ENCODE measurements around the gene AK8.

The AK8 gene

DNA sequence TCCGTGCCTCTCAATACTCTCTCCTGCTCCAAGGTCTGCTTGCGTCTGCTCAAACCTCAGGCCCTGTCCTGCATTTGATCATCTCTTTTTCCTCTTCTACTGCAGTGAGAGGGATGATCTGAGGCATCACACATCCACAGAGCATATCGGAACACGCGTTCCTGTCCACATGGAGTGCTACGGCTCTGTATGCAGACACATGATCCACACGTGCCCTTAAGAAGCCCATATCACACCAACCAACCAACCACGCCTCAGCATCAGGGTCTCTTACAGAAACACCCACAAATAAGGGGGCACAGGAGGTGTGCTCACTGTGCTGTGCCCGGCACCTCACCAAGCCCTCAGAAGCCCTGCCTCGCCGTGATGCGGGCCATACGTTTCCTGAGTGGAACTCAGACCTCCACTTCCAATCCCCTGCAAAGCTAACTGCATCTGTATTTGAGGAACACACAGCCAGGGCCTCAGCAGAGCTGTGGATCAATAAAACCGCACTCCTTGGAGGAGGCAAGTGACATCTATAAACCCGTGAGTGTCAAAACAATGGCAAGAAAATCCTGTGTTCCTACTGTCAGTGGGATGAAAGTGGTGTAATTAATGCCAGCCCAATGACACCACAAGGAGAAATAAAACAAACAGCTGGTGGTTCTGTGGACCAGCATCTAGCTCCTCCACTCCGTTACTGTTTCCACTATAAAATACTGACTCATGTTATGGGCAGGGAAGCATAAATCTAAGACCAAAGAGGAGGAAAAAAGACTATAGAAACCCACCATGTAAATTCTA is 40.4 kb downstream of the AK8 start:
- H3K4me3 ChIP-seq (ENCODE audit: low read length) = no peak overlapping the region
- TF ChIP-seq, protein P1, sequence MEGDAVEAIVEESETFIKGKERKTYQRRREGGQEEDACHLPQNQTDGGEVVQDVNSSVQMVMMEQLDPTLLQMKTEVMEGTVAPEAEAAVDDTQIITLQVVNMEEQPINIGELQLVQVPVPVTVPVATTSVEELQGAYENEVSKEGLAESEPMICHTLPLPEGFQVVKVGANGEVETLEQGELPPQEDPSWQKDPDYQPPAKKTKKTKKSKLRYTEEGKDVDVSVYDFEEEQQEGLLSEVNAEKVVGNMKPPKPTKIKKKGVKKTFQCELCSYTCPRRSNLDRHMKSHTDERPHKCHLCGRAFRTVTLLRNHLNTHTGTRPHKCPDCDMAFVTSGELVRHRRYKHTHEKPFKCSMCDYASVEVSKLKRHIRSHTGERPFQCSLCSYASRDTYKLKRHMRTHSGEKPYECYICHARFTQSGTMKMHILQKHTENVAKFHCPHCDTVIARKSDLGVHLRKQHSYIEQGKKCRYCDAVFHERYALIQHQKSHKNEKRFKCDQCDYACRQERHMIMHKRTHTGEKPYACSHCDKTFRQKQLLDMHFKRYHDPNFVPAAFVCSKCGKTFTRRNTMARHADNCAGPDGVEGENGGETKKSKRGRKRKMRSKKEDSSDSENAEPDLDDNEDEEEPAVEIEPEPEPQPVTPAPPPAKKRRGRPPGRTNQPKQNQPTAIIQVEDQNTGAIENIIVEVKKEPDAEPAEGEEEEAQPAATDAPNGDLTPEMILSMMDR (conservative IDR thresholded peaks at IDR 0.05; ENCODE audit: low read depth, low read length) = no peak
- no peak for DNase-seq (ENCODE audit: low read depth)

DNA sequence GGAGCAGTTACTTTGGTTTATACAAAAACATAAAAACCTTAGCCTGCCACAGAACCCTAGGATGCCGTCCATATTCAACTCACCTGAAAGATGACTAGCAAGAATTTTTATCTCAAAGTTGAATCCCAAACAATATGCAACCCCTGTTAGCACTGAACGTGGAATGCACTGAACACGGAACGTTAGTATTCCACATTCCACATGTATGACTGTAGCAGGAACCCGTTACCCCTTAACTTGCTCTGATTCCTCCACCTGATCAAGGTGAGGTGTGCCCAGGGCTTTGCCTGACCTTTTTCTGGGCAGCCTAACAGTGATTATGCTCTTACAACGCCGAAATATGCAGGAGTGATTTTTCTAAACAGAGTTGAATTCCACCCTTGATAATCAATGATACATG is 43.7 kb downstream of the AK8 start:
- DNase-seq (ENCODE audit: low read depth) = no peak
- TF ChIP-seq, protein P1 (conservative IDR thresholded peaks at IDR 0.05; ENCODE audit: low read depth, low read length) = no peak
- no peak overlapping the region for H3K4me3 ChIP-seq (ENCODE audit: low read length)

DNA sequence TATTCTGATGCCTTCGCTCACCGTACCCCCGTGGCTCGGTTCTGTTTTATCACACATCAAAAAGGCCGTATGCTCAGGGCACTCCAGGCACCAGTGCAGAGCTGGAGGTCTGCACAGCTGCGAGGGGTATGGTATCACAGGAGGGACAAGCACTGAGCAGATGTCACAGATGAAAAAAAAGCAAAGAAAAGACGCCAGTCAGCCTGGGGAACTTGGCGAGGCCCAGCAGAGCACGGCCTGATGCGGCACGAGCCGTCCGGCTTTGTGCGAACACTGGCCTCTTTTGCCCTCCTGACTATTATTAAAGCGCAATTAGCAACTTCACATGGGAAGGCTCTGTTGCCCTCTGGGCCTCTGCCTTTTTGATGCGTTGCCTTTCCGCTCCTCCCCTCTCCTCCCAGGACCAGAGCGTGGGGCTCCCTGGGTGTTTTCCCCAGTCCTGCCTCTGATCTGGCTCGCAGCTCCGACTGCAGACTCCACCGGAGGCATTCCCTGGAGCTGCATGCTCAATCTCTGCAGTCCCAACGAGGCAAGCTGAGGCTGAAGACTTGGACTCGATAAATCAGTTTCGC is 44.4 kb downstream of the AK8 start:
- TF ChIP-seq, protein P1 (conservative IDR thresholded peaks at IDR 0.05; ENCODE audit: low read depth, low read length) = no peak
- no peak for DNase-seq (ENCODE audit: low read depth)
- H3K4me3 ChIP-seq (ENCODE audit: low read length) = no peak overlapping the region

DNA sequence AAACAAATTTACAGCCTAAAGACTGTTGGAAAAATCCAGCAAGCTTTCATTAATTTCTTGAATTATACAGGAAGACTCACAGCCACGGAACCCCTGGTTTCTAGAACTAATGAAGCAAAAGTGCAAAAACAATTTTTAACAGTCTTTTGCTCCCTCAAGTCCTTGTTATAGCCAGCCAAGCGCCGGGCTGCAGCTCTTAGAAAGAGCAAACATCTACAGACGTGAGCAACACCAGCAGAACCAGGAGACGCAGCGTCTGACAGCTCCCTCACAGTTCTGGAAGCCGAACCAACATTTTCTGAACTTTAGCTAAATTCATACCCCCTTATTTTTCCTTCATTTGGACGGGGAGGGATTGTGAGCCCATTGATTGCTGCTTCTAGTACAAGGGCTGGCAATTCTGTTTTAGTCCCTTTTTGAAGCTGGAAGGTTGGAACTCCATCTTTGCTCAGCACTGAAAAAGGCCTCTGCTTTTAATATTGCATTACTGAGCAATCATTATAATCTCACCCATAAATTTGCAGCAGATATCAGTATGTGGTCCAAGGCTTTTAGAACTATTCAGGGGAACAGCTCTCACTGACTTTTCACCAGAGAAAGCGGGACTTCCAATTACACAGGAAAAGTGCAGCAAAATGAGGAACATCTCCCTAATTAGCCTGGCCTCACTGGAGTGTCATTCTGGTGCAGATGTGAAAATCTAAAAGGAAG is 45.8 kb downstream of the AK8 start:
- H3K4me3 ChIP-seq (ENCODE audit: low read length) = no peak overlapping the region
- DNase-seq (ENCODE audit: low read depth) = no peak
- TF ChIP-seq, protein P1 (conservative IDR thresholded peaks at IDR 0.05; ENCODE audit: low read depth, low read length) = no peak

DNA sequence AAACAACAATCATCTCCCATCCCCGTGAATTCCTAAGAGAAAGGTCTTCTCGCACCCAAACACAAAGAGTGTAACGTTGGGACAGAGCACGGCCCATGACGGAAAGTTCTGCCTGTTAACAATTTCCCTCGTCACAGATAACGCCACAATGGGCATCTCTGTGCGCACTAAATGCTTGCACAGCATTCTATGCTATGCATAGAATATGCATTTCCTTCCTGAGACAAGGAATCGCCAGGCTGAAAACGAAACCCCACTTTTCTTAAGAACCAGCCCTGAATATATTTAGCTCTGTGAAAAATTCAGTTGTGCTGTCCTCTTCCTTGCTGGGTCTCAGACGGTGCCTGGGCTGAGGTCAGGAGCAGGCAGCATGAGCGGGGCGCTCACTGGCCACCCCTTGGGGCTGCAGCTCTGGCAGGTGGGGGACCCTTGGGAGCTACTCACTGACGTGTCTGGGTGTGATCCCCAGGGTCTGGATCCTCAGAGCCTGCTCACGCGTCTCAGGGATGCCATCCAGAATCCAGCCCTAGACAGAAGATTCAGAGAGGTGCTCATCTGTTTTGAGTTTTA is 49.8 kb downstream of the AK8 start:
- no peak overlapping the region for H3K4me3 ChIP-seq (ENCODE audit: low read length)
- TF ChIP-seq, protein P1 (conservative IDR thresholded peaks at IDR 0.05; ENCODE audit: low read depth, low read length) = no peak
- DNase-seq (ENCODE audit: low read depth) = no peak

DNA sequence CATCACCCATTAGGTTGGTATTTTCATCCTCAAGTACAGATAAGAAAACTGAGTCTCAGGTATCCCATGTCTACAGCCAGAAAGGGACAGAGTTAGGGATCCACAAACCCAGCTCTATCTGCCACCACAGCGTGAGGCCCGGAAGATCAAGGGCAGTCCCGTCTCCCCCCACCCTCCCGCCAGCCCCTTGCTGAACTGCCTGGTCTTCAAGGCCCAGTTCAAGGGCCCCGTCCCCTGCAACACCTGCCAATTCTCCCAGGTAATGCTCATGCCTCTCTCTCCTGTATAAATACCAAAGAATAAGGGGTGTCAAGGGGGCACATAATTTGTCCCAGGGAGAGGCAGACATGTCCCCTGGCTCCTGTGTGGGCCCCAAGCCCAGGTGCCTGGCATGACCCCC is 50.7 kb downstream of the AK8 start:
- TF ChIP-seq, protein P1 (conservative IDR thresholded peaks at IDR 0.05; ENCODE audit: low read depth, low read length) = no peak
- no peak for DNase-seq (ENCODE audit: low read depth)

More for the DNA sequence above, 50.7 kb downstream of the AK8 start:
- no peak overlapping the region for H3K4me3 ChIP-seq (ENCODE audit: low read length)

Data from retinal pigment epithelial cell (primary cell).